A549 (cell line): ENCODE measurements around the gene SELENBP1.

Experiments used
- CEBPB ChIP-seq, 2 experiments: fragments of >200 bp in 1 of 2; sonication (Bioruptor Twin) in 1 of 2; formaldehyde crosslinking in 1 of 2; IDR thresholded peaks; 2 replicates each; pipeline ENCODE4 v1.6.1; 2012 to 2016
- CHD2 ChIP-seq: fragments of 150-350 bp; IDR thresholded peaks from 2 replicates; pipeline ENCODE4 v1.6.1; 2014; ENCODE audit warnings: low read length; ENCODE audit not compliant: partially characterized antibody
- CHD4 ChIP-seq: fragments of 200-600 bp; sonication (generic); IDR thresholded peaks from 2 replicates; pipeline ENCODE4 v1.6.1; 2016; ENCODE audit warnings: antibody characterized with exemption, mild to moderate bottlenecking, borderline replicate concordance
- CTCF ChIP-seq: fragments of >200 bp; sonication (Bioruptor Twin); formaldehyde crosslinking; IDR thresholded peaks from 3 replicates; pipeline ENCODE4 v1.5.1; 2016
- ELK1 ChIP-seq: fragments of 150-350 bp; IDR thresholded peaks from 2 replicates; pipeline ENCODE4 v1.6.1; 2014; ENCODE audit warnings: low read depth, mild to moderate bottlenecking, low read length
- RAD21 ChIP-seq, 2 experiments: fragments of >200 bp in 1 of 2; sonication (Bioruptor Twin) in 1 of 2; formaldehyde crosslinking in 1 of 2; IDR thresholded peaks in 1 of 2; conservative IDR thresholded peaks in 1 of 2; 2 replicates in 1 of 2; 3 replicates in 1 of 2; pipeline ENCODE4 v1.6.1; 2012 to 2018; ENCODE audit warnings: inconsistent platforms in 1 of 2
- SMC3 ChIP-seq: fragments of >200 bp; sonication (Bioruptor Twin); formaldehyde crosslinking; IDR thresholded peaks from 3 replicates; pipeline ENCODE4 v1.6.1; 2018; ENCODE audit warnings: inconsistent platforms
- SREBF2 ChIP-seq: fragments of 450-650 bp; IDR thresholded peaks from 2 replicates; pipeline ENCODE4 v1.6.1; 2014; ENCODE audit warnings: mild to moderate bottlenecking, moderate library complexity

GRCh38 chr1:151334822-151335221 lies 37.7 kb downstream of the SELENBP1 start:
- no peak for TF ChIP-seq ELK1
- TF ChIP-seq CEBPB (IDR thresholded peaks at IDR 0.05), result no peak
- no peak for TF ChIP-seq SREBF2
- TF ChIP-seq CTCF, result no peak
- TF ChIP-seq CHD2, result no peak
- TF ChIP-seq RAD21 (conservative IDR thresholded peaks at IDR 0.05 in 1 of 2, IDR thresholded peaks at IDR 0.05 in 1 of 2), result no peak
- TF ChIP-seq SMC3, result no peak
- no peak for TF ChIP-seq CHD4
